ES-I3 (cell line): ENCODE measurements around the gene ZDHHC14.
"Not testable (repeated sequence)": the region's sequence is repeated elsewhere in the genome, so short reads cannot be mapped to it uniquely, and the experiment has no call there.

Source experiments
- H3K36me3 ChIP-seq: 2 replicates; pipeline ENCODE4 v1.6.1; 2013; ENCODE audit warnings: mild to moderate bottlenecking, low read length, control low read depth, moderate library complexity; ENCODE audit not compliant: insufficient read depth
- H3K4me1 ChIP-seq: 2 replicates; pipeline ENCODE4 v1.6.1; 2013; ENCODE audit warnings: mild to moderate bottlenecking, control low read depth, low read length; ENCODE audit not compliant: insufficient read depth
- H3K9ac ChIP-seq: 2 replicates; pipeline ENCODE4 v1.6.1; 2013; ENCODE audit warnings: low read depth, mild to moderate bottlenecking, low read length, moderate library complexity
- H3K9me3 ChIP-seq: 2 replicates; pipeline ENCODE4 v1.6.1; 2013; ENCODE audit warnings: mild to moderate bottlenecking, low read length, moderate library complexity; ENCODE audit not compliant: control insufficient read depth, insufficient read depth

The ZDHHC14 gene

DNA sequence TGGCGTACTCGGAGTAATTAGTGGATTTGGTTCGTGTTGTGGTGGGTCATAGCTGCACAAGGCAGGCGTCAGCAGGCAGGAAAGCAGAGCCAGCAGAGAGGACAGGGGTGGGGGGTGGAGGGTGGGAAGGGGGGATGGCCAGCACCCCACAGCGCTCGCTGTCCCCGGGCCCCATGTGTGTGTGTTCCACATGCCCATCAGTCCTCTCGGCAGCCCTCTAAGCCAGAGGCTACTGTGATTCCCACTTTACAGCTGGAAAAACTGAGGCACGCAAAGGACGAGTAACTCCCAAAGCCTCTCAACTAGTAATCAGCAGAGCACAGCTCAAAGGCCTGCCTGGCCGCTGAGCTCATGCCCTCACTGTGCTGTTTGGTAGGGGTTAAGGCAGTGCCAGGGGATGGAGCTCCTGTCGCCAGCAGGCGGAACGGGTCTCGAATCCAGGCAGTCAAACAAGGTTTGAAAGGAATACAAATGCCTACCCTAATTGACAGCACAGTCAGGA, 175.2 kb downstream of the ZDHHC14 start:
- Histone ChIP-seq H3K36me3 (no peaks in the 10 kb centered on the region), H3K9ac (no peak overlapping the region), H3K4me1 (peaks cover 31% of the 10 kb centered on the region), H3K9me3 (no peaks in the 10 kb centered on the region)

DNA sequence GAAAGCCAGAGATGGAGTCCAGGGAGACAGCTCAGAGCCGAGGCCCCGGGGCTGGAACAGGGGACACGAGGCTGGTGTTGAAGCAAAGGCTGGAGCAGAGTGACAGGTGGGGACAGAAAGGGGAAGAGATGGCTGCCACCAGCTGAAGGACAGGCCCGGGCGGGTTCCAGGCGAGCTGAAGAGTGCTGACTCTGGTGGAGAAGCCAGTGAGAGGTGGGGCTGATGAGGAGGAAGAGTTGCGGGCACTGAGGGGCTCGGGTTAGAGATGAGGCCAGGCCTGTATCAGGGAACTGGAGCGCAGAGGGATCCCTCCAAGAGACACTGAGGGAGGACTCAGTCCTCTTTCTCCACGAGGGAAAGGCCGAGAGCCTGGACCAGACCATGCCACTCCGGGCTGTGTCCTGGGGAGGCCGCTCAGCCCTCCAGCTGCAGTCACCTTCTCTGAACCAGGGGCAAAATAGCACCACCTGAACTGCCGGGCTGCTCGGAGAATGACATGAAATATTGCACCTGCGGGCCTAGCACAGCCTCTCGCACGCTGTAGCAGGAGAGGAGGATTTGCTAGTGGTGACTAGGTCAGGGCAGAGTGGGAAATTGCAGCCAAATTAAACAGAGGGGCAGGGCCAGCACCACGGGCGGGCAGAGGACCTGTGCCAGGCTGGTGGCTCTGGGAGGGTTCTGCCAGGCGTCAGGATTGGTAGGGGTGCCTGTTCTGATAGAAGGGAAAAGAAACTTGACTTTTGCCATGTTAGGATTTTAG, 175.9 kb downstream of the ZDHHC14 start:
- Histone ChIP-seq H3K4me1 (peaks cover 26% of the 10 kb centered on the region), H3K9ac (no peak overlapping the region), H3K9me3 (no peaks in the 10 kb centered on the region), H3K36me3 (no peaks in the 10 kb centered on the region)

DNA sequence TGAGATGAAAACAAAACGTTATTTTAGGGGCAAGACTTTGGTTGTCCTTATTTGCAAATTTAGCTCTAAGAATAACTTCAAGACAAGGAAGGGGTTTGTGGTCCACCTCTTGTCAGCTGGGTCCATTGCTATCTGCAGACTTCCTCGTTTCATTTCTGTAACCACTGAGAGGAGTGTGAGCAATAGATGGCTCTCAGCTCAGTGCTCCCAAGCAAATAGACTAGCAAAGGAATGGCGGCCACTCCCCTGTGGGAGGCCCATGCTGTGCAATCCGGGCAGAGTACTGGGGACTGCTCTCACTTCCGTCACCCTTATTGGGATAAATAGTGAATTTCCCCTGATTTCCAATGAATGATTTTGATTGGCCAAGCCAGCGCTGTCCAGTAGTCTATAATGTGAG, 176.6 kb downstream of the ZDHHC14 start:
- H3K9me3 ChIP-seq: no peaks in the 10 kb centered on the region
- H3K36me3 ChIP-seq: no peaks in the 10 kb centered on the region
- H3K9ac ChIP-seq: no peak overlapping the region
- H3K4me1 ChIP-seq: peaks cover 22% of the 10 kb centered on the region

DNA sequence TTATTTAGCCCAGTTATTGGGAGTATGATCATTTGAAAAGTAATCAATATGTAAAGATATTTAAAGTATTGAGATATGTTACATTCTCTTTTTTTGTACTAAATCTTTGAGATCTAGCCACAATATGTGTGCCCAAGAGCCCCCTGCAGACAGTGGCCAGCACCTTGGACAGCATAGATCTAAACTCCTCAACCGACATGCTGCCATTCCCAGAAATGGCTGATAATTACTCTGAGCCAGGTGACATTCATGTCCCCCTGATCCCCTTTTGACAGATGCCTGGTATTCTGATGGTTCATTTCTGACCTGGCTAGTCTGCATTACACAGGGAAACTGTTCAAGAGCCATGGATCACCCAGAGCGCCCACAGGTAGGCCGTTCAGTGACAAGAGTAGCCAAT, 177.1 kb downstream of the ZDHHC14 start:
- peaks cover 17% of the 10 kb centered on the region for H3K4me1 ChIP-seq
- H3K36me3 ChIP-seq: no peaks in the 10 kb centered on the region

DNA sequence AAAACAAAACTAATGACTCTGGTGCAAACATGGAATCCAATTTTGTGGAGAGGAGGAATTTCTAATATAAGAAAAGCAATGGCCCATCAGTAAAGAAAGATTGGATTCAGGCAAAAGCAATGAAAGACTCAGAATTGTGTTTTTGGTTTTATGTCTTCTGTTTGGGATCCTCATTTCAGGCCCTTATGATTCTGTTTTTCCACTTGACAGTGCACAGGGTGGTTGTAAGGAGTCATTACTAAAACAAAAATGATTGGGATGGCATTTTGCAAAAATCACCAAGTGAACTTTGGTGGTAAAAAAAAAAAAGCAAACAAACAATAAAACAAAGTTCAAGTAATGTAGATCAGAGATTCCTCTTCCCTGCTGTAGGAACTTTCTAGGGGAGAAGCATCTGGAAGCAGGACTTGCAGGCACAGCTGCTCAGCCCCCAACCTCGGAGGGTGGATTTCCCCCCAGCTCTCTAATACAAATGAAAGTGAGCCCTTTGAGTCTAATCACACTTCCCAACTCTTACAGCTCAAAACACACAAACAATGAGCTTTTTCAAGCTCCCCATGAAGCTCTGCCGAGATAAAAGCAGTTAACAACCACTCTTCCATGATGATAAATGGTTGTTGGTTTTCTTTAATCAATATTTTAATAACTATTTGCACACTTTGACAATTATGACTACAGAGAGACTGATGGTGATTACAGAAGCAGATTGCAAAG, 177.7 kb downstream of the ZDHHC14 start:
- H3K4me1 ChIP-seq: peaks cover 12% of the 10 kb centered on the region
- no peaks in the 10 kb centered on the region for H3K36me3 ChIP-seq
- no peaks in the 10 kb centered on the region for H3K9me3 ChIP-seq
- no peak overlapping the region for H3K9ac ChIP-seq

More for the DNA sequence above, 177.1 kb downstream of the ZDHHC14 start:
- no peak overlapping the region for H3K9ac ChIP-seq
- no peaks in the 10 kb centered on the region for H3K9me3 ChIP-seq

DNA sequence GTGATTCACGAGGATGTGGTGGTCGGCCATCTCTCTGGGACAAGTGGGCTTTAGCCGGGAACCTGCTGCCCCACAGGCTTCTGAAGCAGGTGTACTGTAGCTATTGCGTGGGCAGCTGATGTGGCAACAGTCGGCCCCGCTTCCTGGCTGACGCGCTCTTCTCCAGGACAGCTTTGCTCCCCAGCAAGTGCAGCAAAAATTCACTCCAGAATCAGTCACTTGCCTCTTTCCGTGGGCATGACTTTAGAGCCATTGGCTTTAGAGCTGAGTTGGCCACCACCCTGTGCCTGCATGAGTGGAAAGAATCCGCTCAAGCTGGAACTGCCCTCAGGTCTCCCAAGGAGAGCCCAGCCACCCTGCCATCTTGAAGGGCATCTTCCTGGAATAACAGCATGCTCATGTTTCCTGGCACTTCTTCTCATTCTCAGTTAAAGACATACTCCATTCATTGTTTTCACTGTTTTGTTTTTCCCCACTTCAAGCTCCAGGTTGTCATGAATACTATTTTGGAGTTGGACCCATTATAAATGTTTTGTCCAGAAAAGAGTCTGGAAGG, 178.3 kb downstream of the ZDHHC14 start:
- Histone ChIP-seq H3K4me1 (peaks cover 11% of the 10 kb centered on the region), H3K9me3 (no peaks in the 10 kb centered on the region), H3K9ac (no peak overlapping the region), H3K36me3 (no peaks in the 10 kb centered on the region)

DNA sequence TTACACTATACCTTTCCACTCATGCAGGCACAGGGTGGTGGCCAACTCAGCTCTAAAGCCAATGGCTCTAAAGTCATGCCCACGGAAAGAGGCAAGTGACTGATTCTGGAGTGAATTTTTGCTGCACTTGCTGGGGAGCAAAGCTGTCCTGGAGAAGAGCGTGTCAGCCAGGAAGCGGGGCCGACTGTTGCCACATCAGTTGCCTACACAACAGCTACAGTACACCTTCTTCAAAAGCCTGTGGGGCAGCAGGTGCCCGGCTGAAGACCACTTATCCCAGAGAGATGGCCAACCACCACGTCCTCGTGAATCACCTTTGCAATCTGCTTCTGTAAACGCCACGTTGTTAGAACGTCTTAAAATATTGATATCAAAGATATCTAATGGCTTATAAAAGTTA, 179.1 kb downstream of the ZDHHC14 start:
- not testable (repeated sequence) for H3K36me3 ChIP-seq, H3K9me3 ChIP-seq, H3K4me1 ChIP-seq, H3K9ac ChIP-seq

DNA sequence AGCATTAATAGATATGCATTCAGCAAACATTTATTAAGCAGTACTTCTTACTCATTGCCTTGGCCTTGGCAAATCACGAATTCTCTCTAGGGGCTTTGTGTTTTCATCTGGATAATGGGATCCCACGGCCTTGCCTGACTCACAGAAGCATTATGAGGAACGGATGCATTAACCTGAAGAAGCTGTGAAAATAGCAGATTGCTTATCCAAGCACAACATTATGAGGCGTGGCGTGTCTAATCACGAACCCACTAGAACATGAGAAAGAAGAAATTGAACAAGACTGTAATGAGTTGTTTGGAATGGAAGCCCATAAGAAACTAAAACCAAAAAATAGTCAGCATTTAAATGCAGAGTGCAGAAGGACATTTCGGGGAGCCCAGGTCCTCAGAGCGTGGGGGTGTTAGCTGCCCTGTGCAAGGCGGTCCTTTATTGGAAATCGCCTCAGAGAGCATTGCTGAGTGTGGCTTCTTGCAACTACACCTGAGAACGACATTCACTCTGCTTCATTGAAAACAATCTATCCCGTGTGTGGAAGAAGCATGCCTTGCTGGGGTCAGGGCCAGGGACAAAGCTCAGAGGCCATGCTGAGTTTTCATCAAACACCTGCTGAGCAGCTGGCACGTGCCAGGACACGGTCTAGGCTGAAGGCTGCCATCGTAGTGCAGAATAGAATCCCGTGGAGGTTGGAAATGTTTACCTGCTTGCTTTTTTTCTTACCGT, 179.9 kb downstream of the ZDHHC14 start:
- H3K36me3 ChIP-seq: no peaks in the 10 kb centered on the region
- no peaks in the 10 kb centered on the region for H3K9me3 ChIP-seq
- H3K9ac ChIP-seq: no peak overlapping the region
- H3K4me1 ChIP-seq: peaks cover 2% of the 10 kb centered on the region; the same call in 1 of the 2 replicates

DNA sequence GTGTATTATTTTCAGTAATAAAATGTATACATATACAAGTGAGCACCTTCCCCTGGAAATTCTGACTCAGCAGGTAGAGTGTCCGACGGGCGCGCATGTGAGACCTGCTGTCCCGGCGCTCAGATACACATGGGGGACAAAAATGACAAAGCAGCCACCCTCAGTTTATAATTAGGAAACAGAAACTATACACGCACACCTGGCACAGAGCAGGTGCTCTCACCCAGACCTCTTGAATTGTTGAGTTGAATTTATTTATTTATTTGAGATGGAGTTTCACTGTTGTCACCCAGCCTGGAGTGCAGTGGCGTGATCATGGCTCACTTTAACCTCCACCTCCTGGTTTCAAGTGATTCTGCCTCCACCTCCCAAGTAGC, 180.4 kb downstream of the ZDHHC14 start:
- Histone ChIP-seq H3K9me3 (no peaks in the 10 kb centered on the region), H3K4me1 (no peaks in the 10 kb centered on the region; the same call in 1 of the 2 replicates), H3K9ac (no peak overlapping the region), H3K36me3 (no peaks in the 10 kb centered on the region)

DNA sequence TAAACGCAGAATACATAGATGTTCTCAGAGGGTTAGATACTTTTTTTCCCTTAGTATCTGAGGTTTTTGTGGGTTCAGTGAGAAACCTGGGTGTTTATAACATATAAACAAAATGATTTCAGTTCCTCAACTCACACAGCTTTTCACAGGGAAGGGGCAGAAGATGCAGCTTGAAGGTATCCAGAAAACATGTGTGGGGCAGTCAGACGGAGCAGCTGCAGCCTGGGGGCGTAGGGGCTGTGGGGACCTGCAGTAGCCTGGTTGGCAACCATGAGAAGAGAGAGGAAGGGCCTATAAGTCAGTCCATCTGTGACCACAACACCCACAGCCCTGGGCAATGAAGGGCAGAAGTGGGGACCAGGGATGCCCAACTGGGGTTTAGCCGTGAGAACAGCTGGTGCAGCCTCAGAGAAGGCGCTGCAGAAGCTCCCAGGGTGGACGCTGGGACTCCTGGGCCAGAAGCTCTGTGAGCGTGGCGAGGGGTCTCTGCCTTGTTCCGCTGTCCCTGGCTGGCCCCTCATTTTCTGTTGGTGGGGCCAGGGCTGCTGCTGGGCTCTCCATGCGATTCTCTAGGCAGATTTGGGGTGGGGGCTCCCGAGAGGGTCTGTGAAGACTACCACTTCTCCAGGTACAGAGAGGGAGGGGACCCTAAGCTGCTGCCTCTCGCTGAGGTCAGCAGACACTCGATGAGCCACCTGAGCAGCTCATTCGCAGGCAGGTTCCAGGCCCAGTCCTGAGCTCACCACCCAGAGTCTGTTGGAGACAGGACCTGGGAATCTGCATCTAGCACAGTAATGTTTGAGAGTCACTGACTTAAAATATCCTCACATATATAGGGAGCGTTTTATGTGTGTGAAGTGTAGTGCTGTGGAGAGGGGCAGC, 181.2 kb downstream of the ZDHHC14 start:
- Histone ChIP-seq H3K9ac (no peak overlapping the region), H3K4me1 (no peaks in the 10 kb centered on the region), H3K36me3 (no peaks in the 10 kb centered on the region), H3K9me3 (no peaks in the 10 kb centered on the region)

DNA sequence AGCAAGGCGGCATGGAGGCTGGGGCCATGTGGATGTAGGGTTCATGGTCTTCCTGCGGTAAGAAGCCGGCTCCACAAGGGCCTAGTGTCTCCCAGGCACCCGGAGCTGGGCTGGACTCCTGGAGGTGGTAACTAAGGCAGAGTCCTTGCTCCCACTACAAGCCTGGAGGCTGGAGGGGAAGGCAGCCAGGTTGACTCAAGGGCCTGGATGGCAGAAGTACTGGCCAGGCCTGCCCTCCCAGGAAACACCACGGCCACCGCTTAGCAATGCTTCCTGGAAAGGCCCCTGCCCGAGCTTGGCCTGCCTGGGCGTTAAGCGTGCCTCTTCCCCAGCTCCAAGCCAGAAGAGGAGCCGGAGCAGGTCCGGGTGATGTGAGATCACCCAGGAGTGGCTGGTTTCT, 182.0 kb downstream of the ZDHHC14 start:
- Histone ChIP-seq H3K36me3 (no peaks in the 10 kb centered on the region), H3K4me1 (no peaks in the 10 kb centered on the region), H3K9ac (no peak overlapping the region), H3K9me3 (no peaks in the 10 kb centered on the region; the same call in 1 of the 2 replicates)

DNA sequence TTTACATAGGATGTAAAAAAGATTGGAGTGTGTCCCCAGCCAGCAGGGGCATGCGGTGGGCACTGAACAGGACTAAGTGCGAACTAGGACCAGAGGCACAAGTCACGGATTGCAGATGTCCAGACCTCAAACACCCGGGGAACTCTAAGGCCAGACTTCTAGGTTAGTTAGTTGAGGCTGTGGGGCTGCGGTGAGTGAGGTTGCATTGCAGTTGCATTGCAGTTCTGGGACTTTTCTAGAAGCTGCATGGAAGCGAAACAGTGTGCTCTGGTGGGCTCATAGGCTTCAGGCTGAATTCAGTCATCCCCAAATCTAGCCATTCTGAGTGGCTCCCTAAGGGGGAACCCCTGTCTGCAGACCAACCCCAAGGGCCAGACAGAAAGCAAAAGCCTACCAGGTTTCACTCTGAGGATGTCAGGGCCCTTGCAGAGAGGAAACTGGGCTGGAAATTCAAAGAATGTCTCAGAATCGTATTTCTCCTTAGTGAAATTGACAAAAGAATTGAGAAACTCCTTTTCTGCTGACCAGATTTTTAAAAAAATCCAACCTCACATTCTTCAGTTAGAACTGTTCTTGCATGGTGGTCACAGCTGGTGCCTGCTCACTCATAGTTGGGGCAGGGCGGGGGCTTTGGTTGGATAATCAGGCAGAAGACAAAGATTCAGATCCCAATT, 182.8 kb downstream of the ZDHHC14 start:
- no peak overlapping the region for H3K9ac ChIP-seq
- H3K4me1 ChIP-seq: no peaks in the 10 kb centered on the region
- no peaks in the 10 kb centered on the region for H3K36me3 ChIP-seq

DNA sequence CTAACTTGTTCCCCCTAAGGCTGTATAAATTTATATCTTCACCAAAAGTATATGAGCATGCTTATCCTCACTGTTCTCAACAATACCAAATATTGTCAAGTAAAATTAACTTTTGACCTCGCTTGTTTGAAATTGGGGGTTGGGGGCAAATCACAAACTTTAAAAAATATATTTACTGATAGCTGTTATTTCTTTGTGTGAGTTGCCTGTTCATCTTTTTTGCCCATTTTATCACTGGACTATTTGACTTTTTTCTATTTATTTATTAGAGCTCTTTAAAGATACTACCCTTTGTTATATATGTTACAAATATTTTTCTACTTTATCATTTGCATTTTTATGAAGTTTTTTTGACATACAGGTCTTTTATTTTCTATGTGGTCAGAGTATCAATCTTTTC, 187.7 kb downstream of the ZDHHC14 start:
- Histone ChIP-seq H3K9me3 (no peaks in the 10 kb centered on the region; the same call in 1 of the 2 replicates), H3K4me1 (0 out of 2 replicates have a peak, but pooled peaks cover 5% of the 10 kb centered on the region), H3K36me3 (no peaks in the 10 kb centered on the region), H3K9ac (no peak overlapping the region)

More for the DNA sequence above, 182.8 kb downstream of the ZDHHC14 start:
- no peaks in the 10 kb centered on the region; the same call in 1 of the 2 replicates for H3K9me3 ChIP-seq
